HepG2 (cell line): ENCODE measurements around the gene ANKRD29. TPM values are rescaled to one million over a fixed set of nuclear protein-coding genes. Genes with fewer than 3 reads are reported as not detected.

Source experiments
- CBX2 ChIP-seq, 2 experiments: fragments of 200-600 bp in 1 of 2; sonication (generic); formaldehyde crosslinking in 1 of 2; IDR thresholded peaks; 2 replicates each; pipeline versions ENCODE4 v1.7.0 to v1.8.1; 2018 to 2022; ENCODE audit warnings: low read depth in 2 of 2, low read length in 1 of 2, mild to moderate bottlenecking in 1 of 2, missing genetic modification reagents in 1 of 2
- CEBPZ ChIP-seq: IDR thresholded peaks from 2 replicates; pipeline ENCODE4 v1.6.1; 2012; ENCODE audit warnings: low read length, improper control_type of control experiment
- DMAP1 ChIP-seq: IDR thresholded peaks from 2 replicates; pipeline ENCODE4 v1.6.1; 2016
- DPF2 ChIP-seq: sonication (generic); formaldehyde crosslinking; IDR thresholded peaks from 2 replicates; pipeline ENCODE4 v1.4.0; 2020; ENCODE audit warnings: mild to moderate bottlenecking, low read depth, missing genetic modification reagents, borderline replicate concordance
- EED ChIP-seq: sonication (generic); formaldehyde crosslinking; IDR thresholded peaks from 2 replicates; pipeline ENCODE4 v1.5.0; 2020; ENCODE audit warnings: mild to moderate bottlenecking, missing genetic modification reagents
- EHMT2 ChIP-seq: fragments of 200-600 bp; sonication (generic); IDR thresholded peaks from 2 replicates; pipeline ENCODE4 v1.7.0; 2017; ENCODE audit warnings: antibody characterized with exemption, low read depth, low read length, borderline replicate concordance
- ERF ChIP-seq: IDR thresholded peaks from 2 replicates; pipeline ENCODE4 v1.6.1; 2018; ENCODE audit warnings: missing biosample characterization, missing genetic modification reagents
- FOXO1 ChIP-seq: sonication (generic); formaldehyde crosslinking; IDR thresholded peaks from 2 replicates; pipeline ENCODE4 v1.4.0; 2020; ENCODE audit warnings: missing genetic modification reagents
- IRF2 ChIP-seq: IDR thresholded peaks from 2 replicates; pipeline ENCODE4 v1.6.1; 2018; ENCODE audit warnings: missing genetic modification reagents, missing compliant biosample characterization
- MIER3 ChIP-seq: IDR thresholded peaks from 2 replicates; pipeline ENCODE4 v1.6.1; 2016; ENCODE audit warnings: missing compliant biosample characterization, borderline replicate concordance
- RBM39 ChIP-seq: fragments of 200-400 bp; formaldehyde crosslinking; IDR thresholded peaks from one replicate; pipeline ENCODE4 v1.6.1; 2018; ENCODE audit warnings: antibody characterized with exemption, mild to moderate bottlenecking, low read depth, low read length; ENCODE audit not compliant: poor library complexity, severe bottlenecking
- SALL1 ChIP-seq: sonication (generic); formaldehyde crosslinking; IDR thresholded peaks from 2 replicates; pipeline ENCODE4 v1.8.0; 2022; ENCODE audit warnings: mild to moderate bottlenecking, missing genetic modification reagents
- XRCC5 ChIP-seq: fragments of 200-400 bp; formaldehyde crosslinking; optimal IDR thresholded peaks from 2 replicates; pipeline ENCODE3; 2017; ENCODE audit warnings: mild to moderate bottlenecking, low read length
- ZFP91 ChIP-seq: sonication (generic); formaldehyde crosslinking; IDR thresholded peaks from 2 replicates; pipeline ENCODE4 v1.9.0; 2022; ENCODE audit warnings: missing genetic modification reagents, mild to moderate bottlenecking, borderline replicate concordance
- ZMAT3 ChIP-seq: sonication (generic); formaldehyde crosslinking; conservative IDR thresholded peaks from 2 replicates; pipeline ENCODE4 v1.7.0; 2021; ENCODE audit warnings: missing genetic modification reagents
- ZNF260 ChIP-seq: sonication (generic); formaldehyde crosslinking; IDR thresholded peaks from 2 replicates; pipeline ENCODE4 v1.4.0; 2020; ENCODE audit warnings: missing genetic modification reagents, low read depth, mild to moderate bottlenecking, borderline replicate concordance
- ZNF350 ChIP-seq: sonication (generic); formaldehyde crosslinking; IDR thresholded peaks from 2 replicates; pipeline ENCODE4 v1.4.0; 2020; ENCODE audit warnings: mild to moderate bottlenecking, low read depth, missing genetic modification reagents, borderline replicate concordance
- ZNF362 ChIP-seq: sonication (generic); formaldehyde crosslinking; IDR thresholded peaks from 2 replicates; pipeline ENCODE4 v1.4.0; 2020; ENCODE audit warnings: missing genetic modification reagents, mild to moderate bottlenecking, borderline replicate concordance
- ZNF468 ChIP-seq: sonication (generic); formaldehyde crosslinking; IDR thresholded peaks from 2 replicates; pipeline ENCODE4 v1.8.0; 2022; ENCODE audit warnings: mild to moderate bottlenecking, moderate library complexity, missing genetic modification reagents
- ZNF567 ChIP-seq: sonication (generic); formaldehyde crosslinking; IDR thresholded peaks from 2 replicates; pipeline ENCODE4 v1.8.1; 2023; ENCODE audit warnings: mild to moderate bottlenecking, missing genetic modification reagents, borderline replicate concordance
- ZNF572 ChIP-seq: sonication (generic); formaldehyde crosslinking; IDR thresholded peaks from 2 replicates; pipeline ENCODE4 v1.5.1; 2020; ENCODE audit warnings: mild to moderate bottlenecking, missing genetic modification reagents
- ZNF672 ChIP-seq: sonication (generic); formaldehyde crosslinking; IDR thresholded peaks from 2 replicates; pipeline ENCODE4 v1.8.1; 2022; ENCODE audit warnings: missing genetic modification reagents
- ZUFSP ChIP-seq: sonication (generic); formaldehyde crosslinking; IDR thresholded peaks from 2 replicates; pipeline ENCODE4 v1.9.0; 2021; ENCODE audit warnings: missing genetic modification reagents, mild to moderate bottlenecking, borderline replicate concordance
- polyA plus RNA-seq, 8 experiments: library from polyadenylated mRNA; depleted of rRNA in 3 of 8; stranded (reverse) in 7 of 8; unstranded in 1 of 8; fragments of >200 nt; fragmentation: Illumina TruSeq in 4 of 8; extraction: Trizol in 4 of 8; gene quantifications; 2 replicates each; pipeline versions ENCODE4 v1.2.1 to v1.2.3, GENCODE V29; 2011 to 2016; ENCODE audit warnings: low read depth in 4 of 8, missing spikeins in 1 of 8, mixed read lengths in 1 of 8; ENCODE audit not compliant: insufficient read depth in 1 of 8
- total RNA-seq, 5 experiments: library from RNA; depleted of rRNA; stranded (reverse); fragments of >200 nt; fragmentation: Illumina TruSeq; extraction: Trizol; gene quantifications; 2 replicates each; pipeline ENCODE4 v1.2.3, GENCODE V29; 2016; ENCODE audit warnings: low read depth in 1 of 5

The ANKRD29 gene
- total and polyA plus RNA-seq, 2 of the 13 experiments (the other 11 are each of a cell fraction or from before 2014, with no cell fraction given), result not detected

- TF ChIP-seq XRCC5, result peak; percentile 41
- no peak for TF ChIP-seq ZNF350 (CRISPR knock-in tag)
- TF ChIP-seq IRF2 (CRISPR knock-in tag), result no peak
- no peak for TF ChIP-seq ZUFSP (CRISPR knock-in tag)
- TF ChIP-seq EHMT2, result no peak
- TF ChIP-seq ZNF362 (CRISPR knock-in tag), result no peak
- no peak for TF ChIP-seq EED (CRISPR knock-in tag)
- TF ChIP-seq CBX2 (IDR thresholded peaks at IDR 0.05; ENCODE audit: low read depth, low read length), result no peak
- TF ChIP-seq CBX2 (CRISPR knock-in tag; IDR thresholded peaks at IDR 0.05; ENCODE audit: low read depth), result no peak
- TF ChIP-seq ZNF260 (CRISPR knock-in tag), result no peak
- TF ChIP-seq MIER3 (CRISPR knock-in tag), result no peak
- TF ChIP-seq ZMAT3 (CRISPR knock-in tag), result no peak
- no peak for TF ChIP-seq RBM39
- TF ChIP-seq ZNF572, result no peak
- no peak for TF ChIP-seq ERF (CRISPR knock-in tag)
- TF ChIP-seq DPF2 (CRISPR knock-in tag), result no peak
- no peak for TF ChIP-seq ZNF672 (CRISPR knock-in tag)
- no peak for TF ChIP-seq FOXO1 (CRISPR knock-in tag)
- no peak for TF ChIP-seq ZNF468 (CRISPR knock-in tag)
- TF ChIP-seq ZFP91 (CRISPR knock-in tag), result no peak
- peak; percentile 16; the same call in 1 of the 2 replicates for TF ChIP-seq SALL1 (CRISPR knock-in tag)
- TF ChIP-seq ZNF567 (CRISPR knock-in tag), result no peak
- 0 out of 2 replicates have a peak, but pooled peaks have one; percentile 27 for TF ChIP-seq DMAP1
- TF ChIP-seq CEBPZ, result no peak
Observed at GRCh38 chr18:23618862-23619387, 43.8 kb downstream of the ANKRD29 start (continued).
